Limb (tissue), 2 donors: ENCODE results near the gene LRMDA.
A peak's percentile ranks its signal among the peaks of the same experiment; 100 is the strongest.

Experiments used
- DNase-seq, 2 donors: peaks; one replicate each; pipeline ENCODE4 v3.0.0-alpha.2; 2016; ENCODE audit errors: extremely low spot score in 2 of 2

Gene LRMDA

DNA sequence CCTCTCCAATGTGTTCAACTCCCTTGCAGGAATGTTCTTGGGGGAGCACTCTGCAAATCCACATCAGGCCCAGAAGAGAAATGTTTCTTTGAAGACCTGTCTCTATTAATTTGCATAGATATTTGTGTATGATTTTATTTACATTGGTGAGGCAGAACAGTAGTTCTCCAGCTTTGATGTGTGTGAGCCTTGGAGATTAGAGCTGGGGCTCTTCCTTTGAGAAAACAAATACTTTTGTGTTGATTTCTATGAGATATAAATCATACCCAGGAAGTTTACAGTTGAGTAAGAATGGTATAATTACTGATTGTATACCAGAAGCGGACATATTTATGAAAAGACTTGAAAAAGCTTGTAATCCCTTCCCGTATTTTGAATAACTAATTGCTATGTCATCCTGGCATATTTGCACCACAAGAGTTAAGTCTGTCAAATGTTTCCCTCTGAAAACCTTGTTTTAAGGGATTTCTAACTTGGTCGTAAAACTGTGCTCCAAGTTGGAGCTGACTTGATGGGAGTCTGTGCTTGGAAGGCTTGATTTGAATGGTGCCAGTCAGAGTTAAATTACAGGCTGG is 468.5 kb downstream of the LRMDA start:
- DNase-seq = no peak

DNA sequence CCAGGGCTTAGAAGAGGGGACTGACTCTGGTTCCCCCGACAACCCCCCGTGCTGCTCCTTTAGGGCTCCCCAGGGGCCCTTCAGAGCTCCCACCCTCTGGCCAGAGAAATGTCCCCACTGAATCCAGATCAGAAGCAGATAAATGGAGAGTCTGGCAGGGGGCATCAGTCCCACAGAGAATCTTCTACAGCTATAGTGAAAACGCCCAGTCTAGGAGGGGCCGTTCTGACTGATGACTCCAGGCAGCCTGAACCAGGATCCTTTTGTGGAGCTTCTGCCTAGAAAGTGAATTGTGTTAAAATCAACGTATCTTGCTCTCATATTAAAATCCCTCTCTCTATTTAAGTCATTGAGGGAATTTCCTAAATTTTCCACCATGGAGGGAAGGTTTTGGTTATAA is 471.4 kb downstream of the LRMDA start:
- DNase-seq = no peak

DNA sequence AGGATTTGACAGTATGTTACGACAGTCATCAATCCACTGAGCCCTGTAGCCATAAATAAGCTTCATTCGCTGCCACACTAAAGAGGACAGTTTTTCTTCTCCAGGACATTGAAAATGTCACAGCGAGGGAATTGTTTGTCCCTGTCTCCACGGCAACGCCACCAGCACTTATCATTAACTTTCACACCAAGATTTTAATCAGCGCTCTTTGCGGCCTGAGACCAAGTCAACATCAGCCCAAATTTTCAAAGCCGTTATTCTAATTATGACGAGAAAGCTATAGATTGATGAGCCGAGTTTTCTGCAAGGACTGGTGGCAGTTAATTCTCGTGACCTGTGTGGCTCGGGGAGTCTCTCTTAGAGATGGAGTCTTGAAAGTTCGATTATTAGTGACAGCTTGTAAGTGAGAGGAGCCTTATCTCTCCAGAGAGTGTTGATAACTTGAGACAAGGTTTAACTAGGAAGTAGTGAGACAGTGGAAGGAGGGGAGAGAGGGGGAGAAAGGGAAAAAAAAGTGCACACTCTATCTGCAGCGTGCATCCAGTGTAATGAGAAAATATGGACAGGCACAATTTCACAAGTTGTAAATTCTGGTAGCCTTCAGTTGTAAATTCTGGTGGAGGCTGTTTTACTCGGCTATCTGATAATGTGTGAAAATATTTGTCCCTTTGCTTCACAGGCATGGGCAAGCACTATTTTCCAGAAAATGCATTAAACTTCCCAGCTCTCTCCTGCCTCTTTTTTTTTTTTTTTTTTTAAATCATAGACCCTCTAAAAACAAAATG is 473.3 kb downstream of the LRMDA start:
- DNase-seq = no peak

DNA sequence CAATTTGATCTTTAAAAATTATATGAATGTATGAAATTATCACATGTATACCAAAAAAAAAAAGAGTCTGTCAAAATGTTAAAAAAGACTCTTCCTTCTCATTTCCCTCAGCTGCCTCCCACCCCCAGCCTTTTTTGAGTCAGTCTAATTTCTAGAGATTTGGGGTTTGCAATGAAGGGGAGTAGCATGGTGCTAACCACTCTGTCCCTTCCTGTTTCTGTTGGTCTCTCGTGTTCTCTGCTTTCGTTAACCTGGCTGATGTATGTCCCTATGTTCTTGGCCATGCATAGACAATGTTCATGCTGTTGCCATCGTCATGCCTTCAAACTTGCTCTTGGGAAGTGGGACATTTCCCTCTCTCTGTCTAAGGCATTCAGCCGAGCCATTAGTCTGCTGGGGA is 474.1 kb downstream of the LRMDA start:
- no peak for DNase-seq

DNA sequence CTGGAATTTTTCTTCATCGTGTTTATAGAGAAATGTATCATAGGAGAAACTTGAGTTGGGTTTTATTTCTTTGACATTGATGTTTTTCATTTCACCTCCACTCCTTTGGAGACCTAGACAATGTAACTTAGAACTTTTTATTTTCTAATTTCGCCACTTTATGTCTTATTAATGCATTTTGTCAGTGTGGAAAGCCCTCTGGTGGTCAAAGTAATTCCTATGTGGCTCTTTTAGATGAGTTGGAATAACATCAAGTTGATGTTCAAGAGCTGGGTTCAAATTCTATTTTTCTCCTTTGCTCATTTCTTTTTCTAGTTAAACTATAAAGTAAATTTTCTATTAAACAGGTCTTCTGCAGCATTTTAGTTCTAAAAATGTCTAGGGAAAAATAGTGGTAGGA is 478.6 kb downstream of the LRMDA start:
- no peak for DNase-seq

DNA sequence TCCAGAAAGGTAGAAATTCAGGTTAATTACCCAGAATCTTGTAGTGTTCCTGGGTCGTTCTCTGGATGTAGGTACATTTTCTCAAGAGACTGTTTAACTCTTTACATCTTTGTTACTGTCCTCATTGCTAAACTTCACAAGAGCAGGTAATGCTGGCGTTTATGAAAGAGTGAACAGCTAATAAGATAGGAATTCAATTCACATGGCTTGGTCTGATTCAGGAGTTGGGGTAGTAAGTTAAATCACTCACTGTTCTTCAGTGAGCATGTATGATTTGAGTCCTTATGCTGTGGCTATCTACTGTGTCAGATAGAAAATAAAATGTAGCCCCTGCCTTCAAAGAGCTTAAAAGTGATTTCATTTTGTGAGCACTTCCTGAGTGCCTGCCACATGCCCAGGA is 480.0 kb downstream of the LRMDA start:
- no peak for DNase-seq

DNA sequence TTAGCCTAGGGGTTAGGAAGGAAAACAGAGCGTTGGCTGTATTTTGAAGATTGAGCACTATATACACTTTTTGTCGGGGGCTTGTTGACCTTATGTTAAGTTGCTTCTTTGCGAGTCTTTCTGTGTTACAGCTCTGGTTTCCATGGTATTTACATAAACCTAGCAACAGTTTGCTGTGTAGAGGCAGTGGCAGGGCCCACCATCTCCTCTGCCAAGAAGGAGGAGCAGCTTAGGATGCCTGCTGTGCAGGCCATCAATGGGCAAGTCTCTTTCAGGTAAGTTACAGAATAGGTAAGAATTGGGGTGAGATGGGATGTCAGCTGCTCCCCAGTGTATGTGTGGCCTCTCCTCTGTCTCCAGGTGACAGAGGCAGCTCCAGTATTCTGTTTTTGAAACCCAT is 485.5 kb downstream of the LRMDA start:
- peak in 1 of 2 donors; percentile 47 for DNase-seq

DNA sequence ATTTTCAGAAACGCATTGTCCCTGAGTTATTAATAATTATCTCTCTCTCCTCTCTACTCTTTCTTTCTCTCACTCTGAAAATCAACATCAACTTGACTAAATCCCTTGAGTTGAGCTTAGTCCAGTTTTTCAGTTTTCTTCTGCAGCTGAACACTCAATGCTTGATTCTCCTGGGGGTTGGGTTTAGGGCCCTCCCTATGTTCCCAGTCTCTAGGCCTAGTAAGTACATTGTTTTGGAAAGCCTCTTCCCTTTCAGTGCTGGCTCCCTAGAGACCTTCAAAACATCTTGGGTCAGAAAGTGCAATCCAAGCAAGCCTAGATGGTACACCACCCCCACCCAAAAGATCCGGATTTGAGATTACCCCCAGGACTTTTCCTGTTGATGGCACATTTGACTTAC is 488.5 kb downstream of the LRMDA start:
- DNase-seq = no peak

DNA sequence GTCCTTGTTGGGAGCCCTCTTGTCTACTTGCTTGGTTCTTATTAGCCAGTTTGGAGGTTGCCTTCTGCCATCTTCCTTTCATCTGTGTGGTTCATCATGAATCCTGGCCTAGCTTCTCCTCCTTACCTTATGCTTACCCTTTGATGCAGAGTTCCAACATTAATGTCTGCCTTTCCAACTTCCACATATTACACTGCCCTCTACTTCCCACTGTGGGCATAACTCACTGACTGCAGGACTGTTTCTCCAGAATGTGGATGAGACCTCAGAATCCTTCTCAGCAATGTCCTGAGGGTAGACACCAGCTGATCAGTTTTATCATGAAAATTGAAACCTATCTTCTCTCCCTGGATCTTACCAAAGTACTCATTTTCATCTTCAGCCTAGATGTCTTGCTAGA is 491.0 kb downstream of the LRMDA start:
- peak in 1 of 2 donors; percentile 27 for DNase-seq

DNA sequence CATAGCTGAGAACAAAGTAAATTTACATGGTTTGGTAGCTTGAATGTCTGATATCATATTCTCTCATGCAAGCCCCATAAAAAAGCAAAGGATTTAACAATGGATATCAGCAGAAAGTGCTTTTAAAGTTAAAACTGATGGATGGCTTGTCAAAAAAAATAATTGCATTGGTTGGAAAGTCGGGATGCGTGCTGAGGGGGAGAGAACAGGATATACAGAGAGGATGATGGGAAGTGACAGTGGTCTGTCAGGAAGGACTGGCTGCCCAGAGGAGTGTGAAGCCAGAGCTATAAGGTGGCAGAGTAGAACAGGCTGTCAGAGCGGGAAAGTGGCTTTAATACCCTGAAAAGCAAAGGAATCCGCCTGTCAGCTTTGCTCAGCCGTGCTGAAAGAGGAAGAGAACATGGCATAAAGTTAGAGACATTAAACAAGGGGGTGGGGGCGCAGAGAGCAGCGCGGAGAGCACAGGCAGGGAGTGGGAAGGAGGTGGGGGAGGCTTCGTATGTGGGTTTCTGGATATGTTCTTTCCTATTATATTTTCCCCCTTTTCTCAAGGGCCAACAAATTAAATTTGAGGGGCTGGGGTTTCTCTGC is 493.0 kb downstream of the LRMDA start:
- no peak for DNase-seq

DNA sequence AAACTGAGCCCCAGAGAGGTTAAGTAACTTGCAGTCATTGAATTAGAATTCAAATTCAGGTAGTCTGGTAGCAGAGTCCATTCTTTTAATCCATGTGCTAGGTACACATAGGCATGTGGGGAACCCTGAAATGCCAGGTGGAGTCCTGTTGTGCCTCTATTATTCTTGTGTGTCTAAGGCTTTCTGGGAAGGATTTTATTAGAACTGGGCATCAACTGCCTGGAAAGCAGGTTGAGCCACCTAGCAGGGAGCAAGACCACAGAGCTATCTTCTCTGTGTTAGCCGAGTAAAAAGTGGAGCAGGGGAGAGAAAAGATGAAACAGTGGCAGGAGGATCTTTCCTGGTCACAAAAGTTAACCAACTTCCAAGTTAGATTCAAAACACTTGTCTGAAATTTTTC is 494.6 kb downstream of the LRMDA start:
- DNase-seq = no peak

DNA sequence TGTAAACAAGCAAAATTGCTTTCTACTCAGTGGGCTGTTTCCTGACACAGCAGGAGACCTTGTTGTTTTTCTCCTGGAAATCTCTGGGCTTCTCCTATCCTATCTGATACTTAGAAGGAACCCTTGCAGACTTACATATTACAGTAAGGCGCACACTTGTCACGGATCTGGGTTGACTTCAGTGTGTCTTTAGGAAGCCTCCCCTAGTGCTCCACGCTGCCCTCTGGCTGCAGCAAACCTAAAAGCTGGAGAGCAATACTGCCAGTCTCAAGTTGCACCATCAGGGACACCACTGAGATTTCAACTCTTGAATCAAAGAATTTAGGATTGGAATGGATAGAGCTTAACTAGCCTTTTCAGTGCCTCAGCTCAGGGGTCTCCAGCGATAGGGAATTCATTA is 495.3 kb downstream of the LRMDA start:
- peak in 1 of 2 donors; percentile 23 for DNase-seq

DNA sequence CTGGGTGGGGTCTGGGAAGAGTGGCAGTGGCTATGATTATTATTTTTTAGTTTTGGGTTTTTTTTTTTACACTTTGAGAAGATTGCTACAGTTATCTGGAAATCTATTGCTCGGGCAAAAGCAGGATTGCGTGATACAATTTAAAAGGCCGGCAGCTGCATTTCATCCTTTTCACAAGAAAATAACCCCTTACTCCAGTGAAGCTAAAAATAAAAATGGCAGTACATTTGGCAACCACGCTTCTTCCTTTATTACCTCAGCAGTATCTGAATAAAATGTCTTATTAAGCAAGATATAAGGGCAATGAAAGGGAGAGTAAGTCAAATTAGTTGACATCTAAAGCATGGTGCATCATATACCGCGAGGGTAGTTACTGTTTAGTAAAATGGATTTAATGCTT is 496.8 kb downstream of the LRMDA start:
- DNase-seq = no peak

DNA sequence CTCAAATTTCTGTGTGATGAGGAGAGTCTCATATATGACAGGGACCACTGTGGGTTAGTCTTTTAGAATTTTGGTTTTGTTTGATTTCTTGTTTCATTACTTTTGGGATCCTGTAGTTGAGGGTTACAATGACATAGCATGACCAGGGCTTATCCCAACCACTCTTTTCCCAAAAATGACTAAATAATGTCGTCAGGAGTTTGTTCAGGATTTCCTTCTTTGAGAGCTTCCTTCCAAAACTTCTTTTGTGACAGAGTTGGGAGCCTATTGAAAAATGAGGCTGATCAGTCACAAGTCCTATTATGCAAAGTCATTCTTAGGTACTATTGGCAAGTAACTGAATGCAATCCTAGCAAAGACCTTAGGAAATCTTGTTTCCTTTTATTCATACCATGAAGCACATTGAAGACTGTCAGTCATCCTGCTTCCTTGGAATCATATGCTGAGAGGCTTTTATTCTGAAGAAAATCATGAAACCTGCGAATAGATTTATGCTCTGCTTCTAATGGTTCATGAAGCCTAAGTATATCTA is 498.3 kb downstream of the LRMDA start:
- no peak for DNase-seq

DNA sequence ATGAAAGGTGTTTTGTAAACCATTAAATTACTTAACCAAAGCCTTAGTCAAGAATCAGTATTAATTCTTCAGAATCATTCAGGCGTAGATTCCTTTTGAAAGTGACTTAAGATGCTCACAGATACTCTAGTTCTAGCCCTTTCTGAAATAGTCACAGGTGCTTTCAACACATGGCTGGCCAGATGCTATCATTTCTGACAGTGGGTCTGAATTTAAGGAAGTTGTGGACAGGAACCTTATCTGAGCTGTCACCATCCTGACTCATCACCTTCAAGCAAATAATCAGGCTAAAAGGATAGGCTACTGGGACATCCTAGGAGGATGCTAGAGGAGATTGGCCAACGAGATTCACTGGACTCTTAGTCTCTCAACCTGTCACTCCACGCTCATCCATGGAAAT is 501.5 kb downstream of the LRMDA start:
- DNase-seq = no peak

DNA sequence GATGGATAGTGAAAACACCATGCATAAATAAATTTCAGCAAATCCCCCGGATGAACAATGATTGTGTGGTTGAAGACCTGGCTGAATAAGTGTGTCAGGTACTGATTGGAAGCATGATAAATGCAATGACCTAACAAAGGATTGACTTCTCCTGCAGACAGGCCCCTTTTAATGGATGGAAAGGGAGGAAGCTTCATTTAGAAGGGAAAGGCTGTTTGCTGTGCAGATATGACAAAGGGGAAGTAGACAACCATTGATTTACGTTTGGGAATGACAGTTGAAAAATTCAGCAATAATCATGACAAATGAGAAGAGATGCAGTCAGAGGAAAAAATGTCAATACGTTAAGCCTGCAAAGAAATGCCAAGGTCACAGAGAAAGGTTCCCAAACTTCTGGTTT is 503.8 kb downstream of the LRMDA start:
- no peak for DNase-seq

DNA sequence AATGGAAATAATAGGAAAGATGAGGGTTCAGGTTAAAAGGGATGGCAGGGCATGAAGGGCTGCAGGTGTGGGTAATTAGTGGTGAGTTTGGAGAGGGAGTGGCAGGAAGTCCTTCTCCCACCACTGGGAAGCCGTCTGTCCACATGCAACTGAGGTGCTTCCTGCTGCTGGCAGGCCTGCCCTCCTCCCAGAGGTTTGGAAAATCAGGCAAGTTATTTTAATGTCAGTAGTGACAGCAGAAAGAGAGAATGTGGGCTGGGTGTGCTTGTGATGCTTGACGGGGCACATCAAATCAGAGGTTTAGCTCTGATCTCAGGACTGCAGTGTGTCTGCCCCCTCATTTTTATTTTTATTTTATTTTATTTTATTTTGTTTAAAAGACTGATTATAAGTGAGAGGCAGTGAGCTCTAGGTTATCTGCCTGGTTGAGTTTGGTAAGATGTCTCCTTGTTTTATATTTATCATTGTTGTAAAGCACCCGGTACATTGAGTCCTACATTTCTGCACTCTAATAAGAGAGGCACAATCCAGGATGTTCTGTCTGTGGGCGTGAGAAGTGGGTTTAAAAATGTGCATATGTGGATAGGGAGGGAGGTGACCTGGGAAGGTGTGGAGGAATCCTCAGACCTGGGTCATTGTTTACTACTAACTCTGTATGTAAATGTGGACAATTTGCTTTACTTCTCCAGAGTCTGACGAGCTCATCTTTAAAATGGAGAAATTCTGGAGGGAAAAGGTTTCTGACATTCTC is 504.4 kb downstream of the LRMDA start:
- no peak for DNase-seq

DNA sequence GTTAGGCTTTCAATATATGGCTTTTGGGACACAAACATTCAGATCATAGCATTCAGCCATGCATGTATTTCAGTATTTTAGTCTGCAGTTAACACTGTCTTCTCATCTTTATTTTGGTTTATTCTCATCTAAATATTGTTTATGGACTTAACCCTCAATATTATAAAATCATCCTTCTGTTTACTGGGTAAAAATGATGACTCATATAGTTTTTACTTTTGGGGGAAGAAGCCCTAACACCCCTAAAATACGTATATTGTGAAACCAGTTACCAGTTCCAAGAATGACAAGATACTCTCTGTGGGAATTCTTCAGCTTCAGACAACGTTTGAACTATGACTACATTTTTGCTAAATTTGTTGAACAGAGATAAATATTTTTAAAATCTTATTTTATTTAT is 505.4 kb downstream of the LRMDA start:
- DNase-seq = no peak

DNA sequence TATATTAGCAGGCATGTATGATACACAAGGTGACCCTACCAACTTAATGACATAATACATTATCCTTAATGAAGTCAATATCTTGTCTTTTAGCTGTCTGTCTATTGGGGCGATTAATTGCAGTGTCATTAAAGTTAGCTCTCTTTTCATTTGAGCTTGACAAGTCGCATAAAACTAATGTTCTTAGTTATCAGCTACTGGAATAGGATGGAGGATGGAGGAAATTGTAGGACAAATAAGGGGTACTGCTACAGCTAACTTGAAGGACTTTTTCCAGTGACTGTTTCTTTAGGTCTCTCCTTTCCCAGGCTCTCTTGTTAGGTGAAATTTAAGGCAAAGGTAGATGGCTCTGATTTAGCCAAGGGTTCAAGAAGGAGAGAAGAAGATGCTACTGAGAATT is 506.4 kb downstream of the LRMDA start:
- DNase-seq = no peak

DNA sequence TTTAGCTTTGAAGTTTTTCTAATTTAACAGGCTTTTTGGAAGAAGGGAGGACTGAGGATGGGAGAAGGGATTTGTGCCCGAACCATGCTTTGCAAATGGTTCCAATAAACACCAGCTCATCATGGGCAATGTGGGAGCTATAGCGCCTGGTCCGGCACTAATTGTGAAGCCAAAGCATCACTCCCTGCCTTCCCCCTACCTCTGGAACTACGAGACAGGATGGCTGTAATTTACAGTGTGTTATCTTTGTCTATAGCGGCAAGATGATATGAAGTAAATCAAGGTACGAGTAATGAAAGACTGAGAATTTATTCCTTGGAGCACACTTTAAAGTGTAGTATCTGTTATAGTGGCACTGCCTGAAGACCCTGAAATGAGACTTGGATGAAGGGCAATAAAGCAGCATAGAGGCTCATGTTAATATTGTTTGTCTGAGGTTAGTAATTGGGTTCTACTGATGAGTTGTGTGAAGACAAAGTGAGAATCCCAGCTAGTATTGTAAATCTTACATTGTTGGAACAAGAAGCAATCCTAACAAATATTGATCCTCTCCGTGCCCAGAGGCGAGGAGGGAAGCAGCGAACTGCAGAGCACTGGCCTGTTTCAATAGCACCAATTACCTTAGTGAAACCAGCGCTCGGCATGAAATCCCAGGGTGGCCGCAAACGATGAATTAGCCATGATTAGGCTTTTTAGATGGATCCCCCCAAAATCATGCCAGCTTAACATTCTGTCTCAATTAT is 507.1 kb downstream of the LRMDA start:
- DNase-seq = no peak

DNA sequence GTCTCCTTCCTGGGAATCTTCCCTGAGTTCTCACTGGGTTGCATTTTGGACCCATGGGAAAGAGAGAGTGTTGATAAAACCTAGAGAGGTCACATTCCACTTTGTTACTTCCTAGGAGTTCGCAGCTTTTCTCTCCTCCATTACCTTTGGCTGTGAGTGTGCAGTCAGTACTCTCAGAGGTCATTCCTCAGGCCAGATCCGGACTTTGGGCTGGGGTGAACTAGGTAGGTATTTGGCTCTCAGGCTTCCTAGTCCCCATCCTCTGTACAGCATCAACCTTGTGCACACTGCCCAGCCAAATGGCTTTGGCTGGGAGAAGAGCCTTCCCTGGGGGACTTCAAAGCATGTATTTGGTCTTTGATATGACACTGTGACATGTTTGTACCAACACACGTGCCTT is 508.1 kb downstream of the LRMDA start:
- no peak for DNase-seq
